Right lung (tissue), 5 donors: ENCODE results near the gene ATP2C2. TPM values are rescaled to one million over a fixed set of nuclear protein-coding genes. Genes with fewer than 3 reads are reported as not detected.

ENCODE experiments used
- DNase-seq, 2 donors: peaks; one replicate each; pipeline ENCODE4 v3.0.0-alpha.2; 2013
- polyA plus RNA-seq, 5 donors: library from polyadenylated mRNA; unstranded; fragments of 120-200 nt; gene quantifications; one replicate each; pipeline versions ENCODE4 v1.2.1 to v1.2.3, GENCODE V29; 2013; ENCODE audit warnings: inconsistent platforms in 1 of 5, low replicate concordance in 1 of 5; ENCODE audit not compliant: insufficient read length in 5 of 5, insufficient read depth in 1 of 5

Gene ATP2C2
- polyA plus RNA-seq, 5 donors: 14.6 to 27.0 (median 16.4) TPM

GRCh38 chr16:84362471-84362941 is 5.8 kb upstream of the ATP2C2 start:
- no peak for DNase-seq

GRCh38 chr16:84366208-84366607 is 2.1 kb upstream of the ATP2C2 start:
- DNase-seq: no peak

- no peak for DNase-seq
These were observed 1.0 kb upstream of the ATP2C2 start for GRCh38 chr16:84367297-84367680.

- no peak for DNase-seq
These were observed 509 bp upstream of the ATP2C2 start for GRCh38 chr16:84367750-84368307.

GRCh38 chr16:84369105-84369504 is 767 bp downstream of the ATP2C2 start:
- no peak for DNase-seq

GRCh38 chr16:84369938-84370627 is 1.7 kb downstream of the ATP2C2 start:
- no peak for DNase-seq

GRCh38 chr16:84370723-84371552 is 2.6 kb downstream of the ATP2C2 start:
- DNase-seq: no peak

- DNase-seq: no peak
These were observed 3.2 kb downstream of the ATP2C2 start for GRCh38 chr16:84371553-84371865.

- no peak for DNase-seq
These were observed 5.7 kb downstream of the ATP2C2 start for GRCh38 chr16:84373907-84374489.

- no peak for DNase-seq
These were observed 9.8 kb downstream of the ATP2C2 start for GRCh38 chr16:84378099-84378498.

GRCh38 chr16:84378567-84378966 is 10.2 kb downstream of the ATP2C2 start:
- DNase-seq: no peak

GRCh38 chr16:84379008-84379708 is 10.8 kb downstream of the ATP2C2 start:
- DNase-seq: no peak

GRCh38 chr16:84379709-84380362 is 11.5 kb downstream of the ATP2C2 start:
- no peak for DNase-seq

GRCh38 chr16:84380405-84380804 is 12.1 kb downstream of the ATP2C2 start:
- no peak for DNase-seq

GRCh38 chr16:84382396-84382795 is 14.1 kb downstream of the ATP2C2 start:
- no peak for DNase-seq

- no peak for DNase-seq
These were observed 14.8 kb downstream of the ATP2C2 start for GRCh38 chr16:84383106-84383505.

- no peak for DNase-seq
These were observed 17.7 kb downstream of the ATP2C2 start for GRCh38 chr16:84386047-84386446.

GRCh38 chr16:84387021-84387420 is 18.7 kb downstream of the ATP2C2 start:
- no peak for DNase-seq

GRCh38 chr16:84390131-84390785 is 21.9 kb downstream of the ATP2C2 start:
- DNase-seq: no peak

GRCh38 chr16:84391151-84392030 is 23.1 kb downstream of the ATP2C2 start:
- no peak for DNase-seq
